Smooth muscle cell (in vitro differentiated cells): ENCODE data around the gene ATP2C1. TPM values are rescaled to one million over a fixed set of nuclear protein-coding genes. Genes with fewer than 3 reads are reported as not detected.

Experiments used
- DNase-seq: peaks from one replicate; lab custom pipeline; 2025; ENCODE audit not compliant: unreplicated experiment; lab: John Stamatoyannopoulos, UW
- H2AFZ ChIP-seq: fragments of 200-600 bp; sonication (generic); 2 replicates; pipeline ENCODE4 v1.6.0; 2016; ENCODE audit warnings: antibody characterized with exemption, low read depth, mild to moderate bottlenecking
- H3F3A ChIP-seq: fragments of 200-600 bp; sonication (generic); 2 replicates; pipeline ENCODE4 v1.6.0; 2017; ENCODE audit warnings: antibody characterized with exemption, low read depth
- H3K27ac ChIP-seq: fragments of 200-600 bp; sonication (generic); 2 replicates; pipeline ENCODE4 v1.5.1; 2016; ENCODE audit warnings: low read depth, mild to moderate bottlenecking
- H3K27me3 ChIP-seq: fragments of 200-600 bp; sonication (generic); 2 replicates; pipeline ENCODE4 v1.6.1; 2016; ENCODE audit warnings: low read depth, mild to moderate bottlenecking
- H3K36me3 ChIP-seq: fragments of 200-600 bp; sonication (generic); 2 replicates; pipeline ENCODE4 v1.5.1; 2016; ENCODE audit warnings: low read depth
- H3K4me1 ChIP-seq: fragments of 200-600 bp; sonication (generic); 2 replicates; pipeline ENCODE4 v1.5.1; 2016; ENCODE audit warnings: low read depth
- H3K4me2 ChIP-seq: fragments of 200-600 bp; sonication (generic); 2 replicates; pipeline ENCODE4 v1.6.0; 2016; ENCODE audit warnings: mild to moderate bottlenecking
- H3K4me3 ChIP-seq: fragments of 200-600 bp; sonication (generic); 2 replicates; pipeline ENCODE4 v1.5.1; 2016; ENCODE audit warnings: mild to moderate bottlenecking
- H3K79me2 ChIP-seq: fragments of 200-600 bp; sonication (generic); 2 replicates; pipeline ENCODE4 v1.6.0; 2016; ENCODE audit warnings: low read depth, mild to moderate bottlenecking
- H3K9ac ChIP-seq: fragments of 200-600 bp; sonication (generic); 2 replicates; pipeline ENCODE4 v1.6.0; 2016; ENCODE audit warnings: low read depth
- H3K9me3 ChIP-seq: fragments of 200-600 bp; sonication (generic); replicated peaks from 2 replicates; pipeline ENCODE4 v1.5.1; 2016; ENCODE audit warnings: low read depth
- H4K20me1 ChIP-seq: fragments of 200-600 bp; sonication (generic); 2 replicates; pipeline ENCODE4 v1.6.0; 2016; ENCODE audit warnings: low read depth
- CTCF ChIP-seq: fragments of 200-600 bp; sonication (generic); IDR thresholded peaks from 2 replicates; pipeline ENCODE4 v1.5.1; 2017; ENCODE audit warnings: borderline replicate concordance, mild to moderate bottlenecking, antibody characterized with exemption; ENCODE audit not compliant: insufficient read depth, poor library complexity, severe bottlenecking
- WGBS: methylation state at CpG from one replicate; pipeline ENCODE4 v1.1.7; 2016; ENCODE audit warnings: low lambda C conversion rate; 5-methylcytosine and 5-hydroxymethylcytosine counted together
- polyA plus RNA-seq: library from polyadenylated mRNA; unstranded; fragments of >200 nt; fragmentation: Nextera tagmentation; extraction: Ambion mirVana; gene quantifications from 2 replicates; pipeline ENCODE4 v1.2.1, GENCODE V29; 2016
- total RNA-seq: library from RNA; depleted of rRNA; stranded (reverse); fragments of >200 nt; gene quantifications from 2 replicates; pipeline ENCODE4 v1.2.3, GENCODE V29; 2014

Gene ATP2C1
- total and polyA plus RNA-seq, 2 experiments from 2014 or later = 36.0 to 85.9 TPM

- Histone ChIP-seq H3K4me2 (no peak overlapping the region), H3K27ac (no peak overlapping the region), H3F3A (no peaks in the 10 kb centered on the region), H3K4me3 (no peak overlapping the region), H3K9ac (no peak overlapping the region), H3K9me3 (no peaks in the 10 kb centered on the region), H4K20me1 (no peaks in the 10 kb centered on the region), H3K27me3 (no peaks in the 10 kb centered on the region), H3K79me2 (no peaks in the 10 kb centered on the region), H2AFZ (no peak overlapping the region), H3K4me1 (no peaks in the 10 kb centered on the region), H3K36me3 (no peaks in the 10 kb centered on the region)
- TF ChIP-seq CTCF = no peak
- WGBS = 87% methylated on average over 3 of the region's 3 CpGs
- no peak for DNase-seq
These were observed 125.1 kb downstream of the ATP2C1 start for GRCh38 chr3:131018970-131019369.

- no peak overlapping the region for H3K4me2 ChIP-seq
- no peaks in the 10 kb centered on the region for H3F3A ChIP-seq
- no peaks in the 10 kb centered on the region for H3K36me3 ChIP-seq
- H3K9ac ChIP-seq = no peak overlapping the region
- no peak for DNase-seq
- H3K4me3 ChIP-seq = no peak overlapping the region
- no peak overlapping the region for H2AFZ ChIP-seq
- no peak overlapping the region for H3K27ac ChIP-seq
- WGBS = 81% methylated on average over 5 of the region's 5 CpGs
- H3K4me1 ChIP-seq = no peaks in the 10 kb centered on the region
- H3K27me3 ChIP-seq = no peaks in the 10 kb centered on the region
- H4K20me1 ChIP-seq = no peaks in the 10 kb centered on the region
- H3K79me2 ChIP-seq = no peaks in the 10 kb centered on the region
- no peak for TF ChIP-seq CTCF
- no peaks in the 10 kb centered on the region for H3K9me3 ChIP-seq
These were observed 126.3 kb downstream of the ATP2C1 start for GRCh38 chr3:131020122-131020693.

GRCh38 chr3:131025539-131025938, 131.7 kb downstream of the ATP2C1 start:
- peak overlapping the region; percentile 84 for H3K4me2 ChIP-seq
- no peak for TF ChIP-seq CTCF
- no peaks in the 10 kb centered on the region for H3F3A ChIP-seq
- no peaks in the 10 kb centered on the region for H3K27me3 ChIP-seq
- no peak for DNase-seq
- H3K4me3 ChIP-seq = peak overlapping the region; percentile 63
- no peak overlapping the region for H3K27ac ChIP-seq
- H3K36me3 ChIP-seq = no peaks in the 10 kb centered on the region
- 100% methylated on average over 1 of the region's 1 CpG for WGBS
- H3K4me1 ChIP-seq = no peaks in the 10 kb centered on the region
- no peaks in the 10 kb centered on the region for H3K79me2 ChIP-seq
- no peaks in the 10 kb centered on the region for H3K9me3 ChIP-seq
- no peak overlapping the region for H2AFZ ChIP-seq
- no peaks in the 10 kb centered on the region for H4K20me1 ChIP-seq
- H3K9ac ChIP-seq = no peak overlapping the region

- Histone ChIP-seq H3K27ac (peak within 1 kb of the TSS; percentile 86), H3K9ac (peak within 1 kb of the TSS; percentile 89), H3K79me2 (no peaks in the 10 kb centered on the region), H3K4me1 (no peaks in the 10 kb centered on the region), H2AFZ (peak within 1 kb of the TSS; percentile 71), H3K27me3 (no peaks in the 10 kb centered on the region), H4K20me1 (no peaks in the 10 kb centered on the region), H3F3A (no peaks in the 10 kb centered on the region), H3K4me3 (peak within 1 kb of the TSS; percentile 63), H3K36me3 (no peaks in the 10 kb centered on the region), H3K4me2 (peak within 1 kb of the TSS; percentile 84), H3K9me3 (no peaks in the 10 kb centered on the region)
- WGBS = 58% methylated on average over 56 of the region's 56 CpGs
- no peak for TF ChIP-seq CTCF
- peak; percentile 25 for DNase-seq
These were observed 132.7 kb downstream of the ATP2C1 start, which contains the start of the genes ASTE1 and NEK11 for GRCh38 chr3:131026321-131027151. TSS of gene ASTE1 (minus strand) at chr3:131026825. CDS start at chr3:131025306, 1,519 bp downstream. TSS of gene NEK11 (plus strand) at chr3:131026877. CDS start at chr3:131029709, 2,832 bp downstream.
